ENCODE results near the gene NPAS3.

GRCh38 chr14:33745163-33745562 lies 806.5 kb downstream of the NPAS3 start:
- no peak for TF ChIP-seq POLR2A (IDR thresholded peaks at IDR 0.05; ENCODE audit: low read length)
- no peak for TF ChIP-seq GATA1 (IDR thresholded peaks at IDR 0.05; ENCODE audit: low read depth, low read length)

All from erythroblast (primary cell).